GM06990 (cell line): ENCODE results near the gene IFTAP.

Experiments
- DNase-seq: peaks from one replicate; pipeline ENCODE4 v3.0.0-alpha.2; 2011; ENCODE audit not compliant: insufficient read length; ENCODE audit errors: extremely low read depth
- H3K27me3 ChIP-seq: replicated peaks from 2 replicates; pipeline ENCODE4 v1.6.0; 2011; ENCODE audit warnings: low read length; ENCODE audit not compliant: control insufficient read depth, insufficient read depth
- H3K36me3 ChIP-seq: 2 replicates; pipeline ENCODE4 v1.5.1; 2011; ENCODE audit warnings: low read length; ENCODE audit not compliant: control insufficient read depth, insufficient read depth
- H3K4me3 ChIP-seq: replicated peaks from 2 replicates; pipeline ENCODE4 v1.5.1; 2011; ENCODE audit warnings: low read depth, mild to moderate bottlenecking, control low read depth, low read length
- CTCF ChIP-seq: IDR thresholded peaks from 2 replicates; pipeline ENCODE4 v1.5.1; 2011; ENCODE audit warnings: low read length, control low read depth, mild to moderate bottlenecking, inconsistent platforms; ENCODE audit not compliant: insufficient read depth, poor library complexity, severe bottlenecking

Gene IFTAP

GRCh38 chr11:36600180-36600579, 5.9 kb downstream of the IFTAP start:
- TF ChIP-seq CTCF, result no peak
- peaks cover 1% of the 10 kb centered on the region; the same call in 1 of the 2 replicates for H3K27me3 ChIP-seq
- H3K4me3 ChIP-seq, result no peak overlapping the region
- DNase-seq, result no peak
- no peaks in the 10 kb centered on the region for H3K36me3 ChIP-seq

- DNase-seq, result no peak
- peaks cover 1% of the 10 kb centered on the region; the same call in 1 of the 2 replicates for H3K27me3 ChIP-seq
- no peak for TF ChIP-seq CTCF
- no peaks in the 10 kb centered on the region for H3K36me3 ChIP-seq
- no peak overlapping the region for H3K4me3 ChIP-seq
These were observed 6.9 kb downstream of the IFTAP start for GRCh38 chr11:36601155-36601554.

GRCh38 chr11:36602135-36602534, 7.8 kb downstream of the IFTAP start:
- H3K36me3 ChIP-seq, result no peaks in the 10 kb centered on the region
- peaks cover 1% of the 10 kb centered on the region; the same call in 1 of the 2 replicates for H3K27me3 ChIP-seq
- no peak for TF ChIP-seq CTCF
- no peak for DNase-seq
- no peak overlapping the region for H3K4me3 ChIP-seq

- H3K4me3 ChIP-seq, result no peak overlapping the region
- no peak for DNase-seq
- no peaks in the 10 kb centered on the region for H3K27me3 ChIP-seq
- H3K36me3 ChIP-seq, result no peaks in the 10 kb centered on the region
- TF ChIP-seq CTCF, result no peak
These were observed 11.2 kb downstream of the IFTAP start for GRCh38 chr11:36605221-36606216.

- DNase-seq, result no peak
- Histone ChIP-seq H3K4me3 (no peak overlapping the region), H3K36me3 (no peaks in the 10 kb centered on the region), H3K27me3 (no peaks in the 10 kb centered on the region)
- no peak for TF ChIP-seq CTCF
These were observed 14.3 kb downstream of the IFTAP start for GRCh38 chr11:36608491-36609199.
